ACC112 (cell line): ENCODE results near the gene GNA15.
"Not testable (repeated sequence)": the region's sequence is repeated elsewhere in the genome, so short reads cannot be mapped to it uniquely, and the experiment has no call there.

ENCODE experiments used
- H2AFZ ChIP-seq: fragments of 200-600 bp; sonication (generic); one replicate; pipeline ENCODE4 v1.6.0; 2017; ENCODE audit warnings: antibody characterized with exemption, low read length; ENCODE audit not compliant: unreplicated experiment
- H3K27ac ChIP-seq: fragments of 200-600 bp; sonication (generic); 2 replicates; pipeline ENCODE4 v1.5.1; 2014; ENCODE audit warnings: low read depth, mild to moderate bottlenecking, antibody characterized with exemption, low read length, moderate library complexity
- H3K27me3 ChIP-seq: fragments of 200-600 bp; sonication (generic); 2 replicates; pipeline ENCODE4 v1.6.1; 2014; ENCODE audit warnings: mild to moderate bottlenecking, antibody characterized with exemption, low read length, moderate library complexity, mixed read lengths; ENCODE audit not compliant: insufficient read depth
- H3K36me3 ChIP-seq: fragments of 200-600 bp; sonication (generic); 2 replicates; pipeline ENCODE4 v1.6.1; 2016; ENCODE audit warnings: mild to moderate bottlenecking, antibody characterized with exemption, low read length, moderate library complexity, mixed read lengths; ENCODE audit not compliant: insufficient read depth
- H3K4me1 ChIP-seq: fragments of 200-600 bp; sonication (generic); one replicate; pipeline ENCODE4 v1.6.1; 2016; ENCODE audit warnings: low read length, mixed read lengths; ENCODE audit not compliant: insufficient read depth, unreplicated experiment, control insufficient read depth
- H3K4me3 ChIP-seq: fragments of 200-600 bp; sonication (generic); 2 replicates; pipeline ENCODE4 v1.5.1; 2014; ENCODE audit warnings: mild to moderate bottlenecking, low read depth, low read length
- H3K79me2 ChIP-seq: fragments of 200-600 bp; sonication (generic); one replicate; pipeline ENCODE4 v1.6.0; 2016; ENCODE audit warnings: low read length; ENCODE audit not compliant: control insufficient read depth, unreplicated experiment, insufficient read depth

The GNA15 gene

GRCh38 chr19:3163230-3163886 is 27.5 kb downstream of the GNA15 start:
- H3K4me3 ChIP-seq, result peak overlapping the region; percentile 51; the same call in 1 of the 2 replicates
- no peaks in the 10 kb centered on the region for H3K27me3 ChIP-seq
- H2AFZ ChIP-seq, result no peak overlapping the region
- H3K27ac ChIP-seq, result no peak overlapping the region
- no peaks in the 10 kb centered on the region for H3K36me3 ChIP-seq
- peaks cover 8% of the 10 kb centered on the region for H3K4me1 ChIP-seq
- no peaks in the 10 kb centered on the region for H3K79me2 ChIP-seq

- H3K27ac ChIP-seq, result no peak overlapping the region
- no peak overlapping the region for H2AFZ ChIP-seq
- peaks cover 8% of the 10 kb centered on the region for H3K4me1 ChIP-seq
- H3K27me3 ChIP-seq, result no peaks in the 10 kb centered on the region
- H3K79me2 ChIP-seq, result no peaks in the 10 kb centered on the region
- no peaks in the 10 kb centered on the region for H3K36me3 ChIP-seq
- H3K4me3 ChIP-seq, result no peak overlapping the region
Measured at GRCh38 chr19:3163943-3164342, 28.1 kb downstream of the GNA15 start.

GRCh38 chr19:3167533-3168272 is 31.9 kb downstream of the GNA15 start:
- Histone ChIP-seq H3K36me3 (no peaks in the 10 kb centered on the region), H2AFZ (no peak overlapping the region), H3K4me3 (no peak overlapping the region), H3K79me2 (no peaks in the 10 kb centered on the region), H3K27me3 (no peaks in the 10 kb centered on the region), H3K27ac (no peak overlapping the region), H3K4me1 (no peaks in the 10 kb centered on the region)

DNA sequence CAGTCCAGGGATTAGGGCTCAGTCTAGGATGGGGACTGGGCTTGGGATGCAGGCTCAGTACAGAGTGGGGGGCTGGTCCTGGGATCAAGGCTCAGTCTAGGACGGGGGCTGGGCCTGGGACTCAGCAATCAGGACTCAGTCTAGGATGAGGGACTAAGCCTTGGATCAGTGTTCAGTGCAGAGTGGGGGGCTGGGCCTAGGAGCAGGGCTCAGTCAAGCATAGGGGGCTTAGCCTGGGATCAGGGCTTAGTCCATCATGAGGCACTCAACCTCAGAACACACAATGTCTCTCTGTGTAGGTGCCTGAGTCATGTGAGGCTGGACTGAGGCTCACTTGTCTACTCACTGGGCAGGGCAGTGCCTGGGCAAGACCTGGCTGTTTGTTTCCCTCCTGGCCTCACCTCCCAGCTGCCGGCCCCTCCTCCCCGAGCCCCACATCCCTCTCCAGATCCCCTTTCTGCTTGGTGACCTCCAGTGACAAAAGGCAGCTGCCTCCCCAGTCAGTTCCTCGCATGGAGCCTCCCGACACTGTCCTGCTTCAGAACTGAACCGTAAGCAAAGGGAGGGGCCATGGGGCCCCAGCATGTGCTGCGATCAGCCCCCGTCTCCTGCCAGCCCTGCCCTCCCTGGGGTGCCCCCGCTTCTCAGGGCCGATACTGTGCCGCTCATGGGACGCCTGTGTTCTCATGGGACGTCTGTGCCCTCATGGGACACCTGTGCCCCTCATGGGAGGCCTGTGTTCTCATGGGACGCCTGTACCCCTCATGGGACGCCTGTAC is 36.2 kb downstream of the GNA15 start:
- no peaks in the 10 kb centered on the region for H3K79me2 ChIP-seq
- no peak overlapping the region for H3K27ac ChIP-seq
- no peaks in the 10 kb centered on the region for H3K27me3 ChIP-seq
- no peak overlapping the region for H3K4me3 ChIP-seq
- H2AFZ ChIP-seq, result no peak overlapping the region
- H3K36me3 ChIP-seq, result no peaks in the 10 kb centered on the region
- H3K4me1 ChIP-seq, result peaks cover 11% of the 10 kb centered on the region

DNA sequence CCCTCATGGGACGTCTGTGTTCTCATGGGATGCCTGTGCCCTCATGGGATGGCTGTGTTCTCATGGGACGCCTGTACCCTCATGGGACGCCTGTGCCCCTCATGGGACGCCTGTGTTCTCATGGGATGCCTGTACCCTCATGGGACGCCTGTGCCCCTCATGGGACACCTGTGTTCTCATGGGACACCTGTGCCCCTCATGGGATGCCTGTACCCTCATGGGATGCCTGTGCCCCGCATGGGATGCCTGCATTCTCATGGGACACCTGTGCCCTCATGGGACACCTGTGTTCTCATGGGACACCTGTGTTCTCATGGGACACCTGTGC is 36.8 kb downstream of the GNA15 start:
- H3K79me2 ChIP-seq, H3K27me3 ChIP-seq, H3K27ac ChIP-seq, H3K4me3 ChIP-seq, H3K36me3 ChIP-seq, H2AFZ ChIP-seq: not testable (repeated sequence)
- H3K4me1 ChIP-seq, result peaks cover 15% of the 10 kb centered on the region

- peak overlapping the region; percentile 29; the same call in 1 of the 2 replicates for H3K27ac ChIP-seq
- H2AFZ ChIP-seq, result no peak overlapping the region
- H3K4me3 ChIP-seq, result no peak overlapping the region
- H3K79me2 ChIP-seq, result no peaks in the 10 kb centered on the region
- H3K27me3 ChIP-seq, result no peaks in the 10 kb centered on the region
- peaks cover 15% of the 10 kb centered on the region for H3K4me1 ChIP-seq
- no peaks in the 10 kb centered on the region for H3K36me3 ChIP-seq
Measured at GRCh38 chr19:3175781-3176714, 40.2 kb downstream of the GNA15 start.

DNA sequence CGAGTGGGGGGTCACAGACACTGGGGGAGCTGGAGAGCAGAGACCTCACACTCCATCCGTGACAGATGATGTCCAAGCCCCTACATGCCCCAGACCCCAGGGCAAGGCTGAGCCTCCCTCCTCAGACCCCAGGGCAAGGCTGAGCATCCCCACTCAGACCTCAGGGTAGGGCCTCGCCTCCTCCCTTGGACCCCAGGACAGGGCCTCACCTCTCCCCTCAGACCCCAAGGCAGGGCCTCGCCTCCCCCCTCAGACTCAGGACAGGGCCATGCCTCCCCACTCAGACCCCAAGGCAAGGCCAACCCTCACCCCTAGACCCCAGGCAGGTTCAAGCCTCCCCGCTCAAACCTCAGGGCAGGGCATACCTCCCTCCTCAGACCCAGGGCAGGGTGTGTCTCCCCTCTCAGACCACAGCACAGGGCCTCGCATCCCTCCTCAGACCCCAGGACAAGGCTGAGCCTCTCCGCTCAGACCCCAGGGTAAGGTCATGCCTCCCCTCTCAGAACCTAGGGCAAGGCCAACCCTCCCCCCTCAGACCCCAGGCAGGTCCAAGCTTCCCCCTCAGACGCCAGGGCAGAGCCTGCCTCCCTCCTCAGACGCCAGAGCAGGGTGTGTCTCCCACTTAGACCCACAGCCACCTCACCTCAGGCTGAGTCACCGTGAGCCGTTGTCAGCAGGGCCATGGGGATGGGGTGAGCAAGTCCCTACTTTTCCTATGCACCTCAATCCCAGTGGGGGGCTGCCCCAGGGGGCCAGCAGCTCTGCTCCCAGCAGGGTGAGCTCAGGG is 41.1 kb downstream of the GNA15 start:
- H2AFZ ChIP-seq, result no peak overlapping the region
- no peaks in the 10 kb centered on the region for H3K36me3 ChIP-seq
- H3K27me3 ChIP-seq, result no peaks in the 10 kb centered on the region
- H3K27ac ChIP-seq, result peak overlapping the region; percentile 29; the same call in 1 of the 2 replicates
- no peak overlapping the region for H3K4me3 ChIP-seq
- no peaks in the 10 kb centered on the region for H3K79me2 ChIP-seq
- peaks cover 15% of the 10 kb centered on the region for H3K4me1 ChIP-seq

- H3K36me3 ChIP-seq, result no peaks in the 10 kb centered on the region
- H3K79me2 ChIP-seq, result no peaks in the 10 kb centered on the region
- H3K4me3 ChIP-seq, result no peak within 1 kb of the TSS
- H3K27me3 ChIP-seq, result no peaks in the 10 kb centered on the region
- H3K27ac ChIP-seq, result no peak within 1 kb of the TSS
- no peak within 1 kb of the TSS for H2AFZ ChIP-seq
- H3K4me1 ChIP-seq, result peaks cover 15% of the 10 kb centered on the region
Measured at GRCh38 chr19:3178377-3178972, 42.6 kb downstream of the GNA15 start, which contains the start of gene S1PR4. S1PR4 (plus strand) TSS chr19:3178769; CDS start chr19:3178793, 24 bp downstream.

DNA sequence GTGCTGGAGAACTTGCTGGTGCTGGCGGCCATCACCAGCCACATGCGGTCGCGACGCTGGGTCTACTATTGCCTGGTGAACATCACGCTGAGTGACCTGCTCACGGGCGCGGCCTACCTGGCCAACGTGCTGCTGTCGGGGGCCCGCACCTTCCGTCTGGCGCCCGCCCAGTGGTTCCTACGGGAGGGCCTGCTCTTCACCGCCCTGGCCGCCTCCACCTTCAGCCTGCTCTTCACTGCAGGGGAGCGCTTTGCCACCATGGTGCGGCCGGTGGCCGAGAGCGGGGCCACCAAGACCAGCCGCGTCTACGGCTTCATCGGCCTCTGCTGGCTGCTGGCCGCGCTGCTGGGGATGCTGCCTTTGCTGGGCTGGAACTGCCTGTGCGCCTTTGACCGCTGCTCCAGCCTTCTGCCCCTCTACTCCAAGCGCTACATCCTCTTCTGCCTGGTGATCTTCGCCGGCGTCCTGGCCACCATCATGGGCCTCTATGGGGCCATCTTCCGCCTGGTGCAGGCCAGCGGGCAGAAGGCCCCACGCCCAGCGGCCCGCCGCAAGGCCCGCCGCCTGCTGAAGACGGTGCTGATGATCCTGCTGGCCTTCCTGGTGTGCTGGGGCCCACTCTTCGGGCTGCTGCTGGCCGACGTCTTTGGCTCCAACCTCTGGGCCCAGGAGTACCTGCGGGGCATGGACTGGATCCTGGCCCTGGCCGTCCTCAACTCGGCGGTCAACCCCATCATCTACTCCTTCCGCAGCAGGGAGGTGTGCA is 43.3 kb downstream of the GNA15 start:
- H3K36me3 ChIP-seq, result no peaks in the 10 kb centered on the region
- no peak overlapping the region for H3K27ac ChIP-seq
- H3K4me1 ChIP-seq, result peaks cover 15% of the 10 kb centered on the region
- no peaks in the 10 kb centered on the region for H3K27me3 ChIP-seq
- H2AFZ ChIP-seq, result no peak overlapping the region
- H3K79me2 ChIP-seq, result no peaks in the 10 kb centered on the region
- no peak overlapping the region for H3K4me3 ChIP-seq
